Astrocyte (in vitro differentiated cells and primary cell): ENCODE data around the gene NKX1-2. TPM values are rescaled to one million over a fixed set of nuclear protein-coding genes. Genes with fewer than 3 reads are reported as not detected.

Experiments used
- DNase-seq: peaks from one replicate; pipeline ENCODE4 v3.0.0-alpha.2; 2010; ENCODE audit warnings: low read depth
- FAIRE-seq: peaks from 2 replicates; lab custom pipeline; 2011; peaks lifted over from hg19 to GRCh38; lab: Jason Lieb, UNC
- H2AFZ ChIP-seq: 2 replicates; pipeline ENCODE4 v1.6.0; 2012; ENCODE audit warnings: low read depth, low read length, inconsistent platforms
- H3K27ac ChIP-seq: 2 replicates; pipeline ENCODE4 v1.5.1; 2011; ENCODE audit warnings: low read depth, low read length, inconsistent platforms
- H3K27me3 ChIP-seq: 2 replicates; pipeline ENCODE4 v1.6.0; 2011; ENCODE audit warnings: low read length, inconsistent platforms; ENCODE audit not compliant: insufficient read depth
- H3K36me3 ChIP-seq: 2 replicates; pipeline ENCODE4 v1.5.1; 2011; ENCODE audit warnings: low read length, inconsistent platforms; ENCODE audit not compliant: insufficient read depth
- H3K4me1 ChIP-seq: 2 replicates; pipeline ENCODE4 v1.5.1; 2011; ENCODE audit warnings: low read length, inconsistent platforms; ENCODE audit not compliant: insufficient read depth
- H3K4me2 ChIP-seq: 2 replicates; pipeline ENCODE4 v1.6.0; 2012; ENCODE audit warnings: low read length, inconsistent platforms
- H3K4me3 ChIP-seq: 2 replicates; pipeline ENCODE4 v1.5.1; 2011; ENCODE audit warnings: low read depth, mild to moderate bottlenecking, low read length, inconsistent platforms; ENCODE audit not compliant: insufficient read depth
- H3K79me2 ChIP-seq: 2 replicates; pipeline ENCODE4 v1.6.0; 2012; ENCODE audit warnings: mild to moderate bottlenecking, low read length, inconsistent platforms; ENCODE audit not compliant: insufficient read depth
- H3K9ac ChIP-seq: 2 replicates; pipeline ENCODE4 v1.6.0; 2012; ENCODE audit warnings: mild to moderate bottlenecking, low read length, inconsistent platforms
- H3K9me3 ChIP-seq: 2 replicates; pipeline ENCODE4 v1.5.1; 2012; ENCODE audit warnings: low read depth, mild to moderate bottlenecking, low read length, inconsistent platforms; ENCODE audit not compliant: insufficient read depth
- H4K20me1 ChIP-seq: 2 replicates; pipeline ENCODE4 v1.6.0; 2012; ENCODE audit warnings: low read length, inconsistent platforms; ENCODE audit not compliant: insufficient read depth
- H3K27ac Mint-ChIP-seq: one replicate; pipeline ENCODE4 v1.8.0; 2021; ENCODE audit warnings: mild to moderate bottlenecking, mixed read lengths; ENCODE audit not compliant: unreplicated experiment
- H3K27me3 Mint-ChIP-seq: one replicate; pipeline ENCODE4 v1.8.0; 2021; ENCODE audit warnings: low read depth, mixed read lengths; ENCODE audit not compliant: unreplicated experiment
- H3K36me3 Mint-ChIP-seq: one replicate; pipeline ENCODE4 v1.8.0; 2021; ENCODE audit warnings: low read depth, mixed read lengths; ENCODE audit not compliant: unreplicated experiment
- H3K4me1 Mint-ChIP-seq: one replicate; pipeline ENCODE4 v1.8.0; 2021; ENCODE audit warnings: low read depth, mixed read lengths; ENCODE audit not compliant: unreplicated experiment
- H3K4me3 Mint-ChIP-seq: one replicate; pipeline ENCODE4 v1.8.0; 2021; ENCODE audit warnings: mild to moderate bottlenecking, moderate library complexity, mixed read lengths; ENCODE audit not compliant: unreplicated experiment
- H3K9me3 Mint-ChIP-seq: one replicate; pipeline ENCODE4 v1.8.0; 2021; ENCODE audit warnings: mild to moderate bottlenecking, mixed read lengths; ENCODE audit not compliant: unreplicated experiment
- EZH2 ChIP-seq: IDR thresholded peaks from 2 replicates; pipeline ENCODE4 v1.6.1; 2012; ENCODE audit warnings: mild to moderate bottlenecking, low read length, inconsistent platforms; ENCODE audit not compliant: insufficient read depth
- total RNA-seq: library from RNA; stranded (reverse); gene quantifications from 2 replicates; pipeline ENCODE4 v1.2.1, GENCODE V29; 2021
- TF ChIP-seq, protein P1 (sequence below): IDR thresholded peaks from 2 replicates; pipeline ENCODE4 v1.5.1; 2011; ENCODE audit warnings: low read depth, mild to moderate bottlenecking, inconsistent platforms, low read length, moderate library complexity; ENCODE audit not compliant: insufficient read depth

Gene NKX1-2
- total RNA-seq, 1 donor from 2014 or later, result not detected

DNA sequence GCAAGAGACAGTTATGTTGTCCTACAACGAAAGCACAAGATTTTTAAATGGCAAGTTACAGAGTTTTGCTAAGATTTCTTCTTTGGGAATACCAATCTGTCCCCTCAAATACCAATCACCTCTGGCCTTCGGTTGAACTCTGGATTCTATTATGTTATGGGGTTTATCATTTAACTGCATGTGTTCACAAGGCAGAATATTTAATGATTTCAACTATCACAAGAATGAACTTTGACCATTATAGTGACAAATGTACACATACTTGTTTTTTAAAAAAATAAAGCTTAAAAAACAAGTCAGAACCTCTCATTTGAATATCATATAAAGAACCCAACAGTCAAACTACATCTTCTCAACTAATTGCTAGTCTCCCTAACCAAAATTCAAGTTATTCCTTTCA, 42.4 kb downstream of the NKX1-2 start:
- Mint-ChIP-seq H3K9me3 (no peaks in the 10 kb centered on the region), H3K36me3 (peaks cover 28% of the 10 kb centered on the region), H3K27me3 (no peaks in the 10 kb centered on the region), H3K4me3 (no peak overlapping the region), H3K4me1 (peaks cover 2% of the 10 kb centered on the region), H3K27ac (no peak overlapping the region)
- Histone ChIP-seq H3K27me3 (no peaks in the 10 kb centered on the region), H3K4me1 (no peaks in the 10 kb centered on the region), H3K36me3 (peaks cover 47% of the 10 kb centered on the region), H3K4me2 (no peak overlapping the region), H3K79me2 (peaks cover 23% of the 10 kb centered on the region), H3K9ac (no peak overlapping the region), H4K20me1 (peaks cover 61% of the 10 kb centered on the region), H3K9me3 (no peaks in the 10 kb centered on the region), H2AFZ (no peak overlapping the region), H3K4me3 (no peak overlapping the region), H3K27ac (no peak overlapping the region)
- FAIRE-seq, result no peak
- TF ChIP-seq EZH2, result no peak
- TF ChIP-seq, protein P1, sequence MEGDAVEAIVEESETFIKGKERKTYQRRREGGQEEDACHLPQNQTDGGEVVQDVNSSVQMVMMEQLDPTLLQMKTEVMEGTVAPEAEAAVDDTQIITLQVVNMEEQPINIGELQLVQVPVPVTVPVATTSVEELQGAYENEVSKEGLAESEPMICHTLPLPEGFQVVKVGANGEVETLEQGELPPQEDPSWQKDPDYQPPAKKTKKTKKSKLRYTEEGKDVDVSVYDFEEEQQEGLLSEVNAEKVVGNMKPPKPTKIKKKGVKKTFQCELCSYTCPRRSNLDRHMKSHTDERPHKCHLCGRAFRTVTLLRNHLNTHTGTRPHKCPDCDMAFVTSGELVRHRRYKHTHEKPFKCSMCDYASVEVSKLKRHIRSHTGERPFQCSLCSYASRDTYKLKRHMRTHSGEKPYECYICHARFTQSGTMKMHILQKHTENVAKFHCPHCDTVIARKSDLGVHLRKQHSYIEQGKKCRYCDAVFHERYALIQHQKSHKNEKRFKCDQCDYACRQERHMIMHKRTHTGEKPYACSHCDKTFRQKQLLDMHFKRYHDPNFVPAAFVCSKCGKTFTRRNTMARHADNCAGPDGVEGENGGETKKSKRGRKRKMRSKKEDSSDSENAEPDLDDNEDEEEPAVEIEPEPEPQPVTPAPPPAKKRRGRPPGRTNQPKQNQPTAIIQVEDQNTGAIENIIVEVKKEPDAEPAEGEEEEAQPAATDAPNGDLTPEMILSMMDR, result no peak
- no peak for DNase-seq

- FAIRE-seq, result peak; percentile 94
- H3K27ac Mint-ChIP-seq, result peak overlapping the region; percentile 76
Observed at GRCh38 chr10:124403548-124403947, 46.3 kb downstream of the NKX1-2 start.

DNA sequence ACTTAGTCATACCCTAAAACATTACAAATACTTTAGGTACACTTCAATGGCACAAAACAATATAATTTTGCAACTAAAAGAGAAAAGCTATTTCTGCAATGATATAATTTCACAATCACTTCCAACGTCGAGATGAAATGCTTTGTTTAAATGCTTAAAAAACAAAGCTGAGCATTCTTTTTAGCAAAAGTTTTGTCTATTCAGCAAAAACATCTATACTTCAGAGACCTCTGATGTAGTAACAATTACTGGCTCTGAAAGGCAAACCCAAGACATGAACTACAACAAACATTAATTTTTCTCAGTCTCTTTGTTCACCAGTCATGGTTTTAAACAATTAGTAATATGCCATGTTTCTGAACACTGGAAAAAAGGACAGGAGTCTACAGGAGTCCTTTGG, 47.6 kb downstream of the NKX1-2 start:
- Histone ChIP-seq H3K9me3 (no peaks in the 10 kb centered on the region), H3K36me3 (peaks cover 56% of the 10 kb centered on the region), H3K4me3 (no peak overlapping the region), H3K79me2 (no peaks in the 10 kb centered on the region), H3K27ac (no peak overlapping the region), H2AFZ (no peak overlapping the region), H3K4me2 (no peak overlapping the region), H3K27me3 (no peaks in the 10 kb centered on the region), H4K20me1 (peaks cover 29% of the 10 kb centered on the region), H3K4me1 (no peaks in the 10 kb centered on the region), H3K9ac (no peak overlapping the region)
- H3K4me1 Mint-ChIP-seq, result peaks cover 2% of the 10 kb centered on the region
- no peak overlapping the region for H3K4me3 Mint-ChIP-seq
- H3K36me3 Mint-ChIP-seq, result peaks cover 16% of the 10 kb centered on the region
- TF ChIP-seq, protein P1, result no peak
- no peak for TF ChIP-seq EZH2
- H3K27ac Mint-ChIP-seq, result no peak overlapping the region
- FAIRE-seq (no peak), DNase-seq (no peak)
- no peaks in the 10 kb centered on the region for H3K27me3 Mint-ChIP-seq
- H3K9me3 Mint-ChIP-seq, result no peaks in the 10 kb centered on the region

More at GRCh38 chr10:124403548-124403947, 46.3 kb downstream of the NKX1-2 start:
- no peak overlapping the region for H3K4me3 Mint-ChIP-seq
- H3K9me3 Mint-ChIP-seq, result no peaks in the 10 kb centered on the region
- H3K27me3 Mint-ChIP-seq, result no peaks in the 10 kb centered on the region
- Histone ChIP-seq H3K36me3 (peaks cover 57% of the 10 kb centered on the region), H2AFZ (no peak overlapping the region), H3K27ac (no peak overlapping the region), H3K9ac (no peak overlapping the region), H4K20me1 (peaks cover 37% of the 10 kb centered on the region), H3K4me3 (no peak overlapping the region), H3K9me3 (no peaks in the 10 kb centered on the region), H3K79me2 (no peaks in the 10 kb centered on the region), H3K27me3 (no peaks in the 10 kb centered on the region), H3K4me1 (no peaks in the 10 kb centered on the region), H3K4me2 (no peak overlapping the region)
- peaks cover 2% of the 10 kb centered on the region for H3K4me1 Mint-ChIP-seq
- peaks cover 21% of the 10 kb centered on the region for H3K36me3 Mint-ChIP-seq
- peak; percentile 65 for DNase-seq
- TF ChIP-seq, protein P1, result peak; percentile 74
- TF ChIP-seq EZH2, result no peak
